Measurements from ENCODE around the gene ETV2.
"Not testable (repeated sequence)": the region's sequence is repeated elsewhere in the genome, so short reads cannot be mapped to it uniquely, and the experiment has no call there.

ETV2 gene

DNA sequence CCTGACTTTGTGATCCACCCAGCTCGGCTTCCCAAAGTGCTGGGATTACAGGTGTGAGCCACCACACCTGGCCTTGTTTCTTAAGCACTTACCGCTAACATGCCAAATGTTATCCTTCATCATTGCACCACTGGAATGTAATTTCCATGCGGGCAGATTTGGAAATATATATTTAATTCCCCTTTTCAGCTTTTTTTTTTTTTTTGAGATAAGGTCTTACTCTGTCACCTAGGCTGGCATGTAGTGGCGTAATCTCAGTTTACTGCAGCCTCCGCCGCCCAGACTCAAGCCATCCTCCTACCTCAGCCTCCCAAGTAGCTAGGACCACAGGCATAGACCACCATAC lies 20.4 kb downstream of the ETV2 start:
- DNase-seq, result no peak

- no peak for DNase-seq
Measured at GRCh38 chr19:35663981-35664380, 22.4 kb downstream of the ETV2 start.

DNA sequence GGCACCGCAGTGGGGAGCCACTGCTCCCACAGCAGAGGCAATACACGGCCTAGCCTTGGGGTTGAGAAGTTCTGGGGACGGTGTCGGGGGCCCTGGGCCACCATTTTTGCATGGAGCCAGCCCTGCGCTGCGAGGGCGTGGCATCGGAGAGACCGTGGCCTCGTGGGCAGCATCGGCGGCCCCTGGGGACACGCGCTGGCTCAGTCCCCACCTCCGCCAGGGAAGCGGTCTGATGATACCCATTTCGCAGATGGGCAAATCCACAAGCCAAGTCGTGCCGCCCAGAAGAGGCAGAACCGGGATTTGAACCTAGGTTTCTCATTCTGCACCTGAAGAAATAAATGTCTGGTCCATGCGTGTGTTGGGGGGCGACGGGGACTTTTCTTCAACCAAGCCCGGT lies 23.6 kb downstream of the ETV2 start:
- no peak for DNase-seq

DNA sequence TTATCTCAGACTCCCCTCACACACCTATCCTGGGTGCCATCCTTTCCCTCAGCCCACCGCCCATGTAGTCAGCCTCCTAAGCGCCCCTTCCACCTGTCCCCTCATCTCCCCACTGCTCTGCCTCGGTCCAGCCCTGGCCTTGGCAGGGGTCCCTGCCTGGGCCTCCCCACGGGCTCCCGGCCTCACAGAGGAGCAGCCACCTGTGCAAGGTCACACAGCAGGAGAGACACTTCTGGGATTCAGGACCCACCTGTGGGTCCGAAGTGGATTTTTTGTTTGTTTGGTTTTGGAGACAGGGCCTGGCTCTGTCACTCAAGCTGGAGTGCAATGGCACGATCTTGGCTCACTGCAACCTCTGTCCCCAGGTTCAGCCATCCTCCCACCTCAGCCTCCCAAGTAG lies 24.1 kb downstream of the ETV2 start:
- DNase-seq, result no peak

DNA sequence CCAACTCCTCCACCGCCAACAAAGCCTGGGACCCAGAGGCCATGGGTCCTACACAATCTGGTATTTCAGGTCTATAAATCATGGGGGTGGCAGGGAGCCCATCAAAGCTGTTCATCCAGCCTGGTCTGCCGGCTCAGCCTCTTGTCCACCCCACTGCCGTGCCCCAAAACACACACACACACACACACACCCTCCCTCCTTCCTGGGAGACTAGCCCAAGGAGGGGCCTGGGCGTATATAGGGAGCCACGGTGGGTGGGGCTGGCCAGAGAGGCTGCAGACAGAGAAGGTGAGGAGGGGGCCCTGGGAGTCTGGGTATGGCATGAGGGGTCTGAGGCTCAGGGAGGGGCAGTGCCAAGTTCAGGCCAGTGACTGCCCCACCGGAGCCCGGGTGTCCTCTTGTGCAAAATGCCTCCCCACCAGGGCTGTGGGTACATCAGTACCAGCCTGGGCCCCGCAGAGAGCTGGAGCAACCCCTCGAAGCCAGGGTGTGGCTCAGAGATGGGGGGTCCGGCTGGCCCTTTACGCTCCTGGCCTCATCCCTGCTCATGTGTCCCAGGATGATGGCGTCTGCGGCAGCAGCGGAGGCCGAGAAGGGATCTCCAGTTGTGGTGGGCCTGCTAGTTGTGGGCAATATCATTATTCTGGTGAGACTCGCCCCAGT lies 24.8 kb downstream of the ETV2 start, which contains the start of gene UPK1A:
UPK1A (plus strand) TSS at position 267 of the 663 bp plus-strand sequence; CDS start at position 563, 296 bp downstream.
- DNase-seq, result no peak

DNA sequence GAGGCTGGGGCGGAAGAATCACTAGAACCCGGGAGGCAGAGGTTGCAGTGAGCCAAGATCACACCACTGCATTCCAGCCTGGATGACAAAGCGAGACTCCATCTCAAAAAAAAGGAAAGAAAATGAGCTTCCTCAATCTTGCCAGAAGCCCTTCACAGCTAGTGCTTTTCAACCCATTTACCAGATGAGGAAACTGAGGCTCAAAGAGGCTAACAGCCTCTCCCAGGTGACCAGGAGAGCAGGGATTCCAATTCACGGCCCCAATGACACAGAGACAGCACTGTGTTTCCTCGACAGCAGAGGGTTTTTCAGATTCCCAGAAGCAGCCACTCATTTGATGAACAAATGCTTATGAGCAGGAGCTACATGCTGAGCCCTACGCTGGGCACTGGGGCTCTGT lies 28.0 kb downstream of the ETV2 start:
- DNase-seq, result no peak

DNA sequence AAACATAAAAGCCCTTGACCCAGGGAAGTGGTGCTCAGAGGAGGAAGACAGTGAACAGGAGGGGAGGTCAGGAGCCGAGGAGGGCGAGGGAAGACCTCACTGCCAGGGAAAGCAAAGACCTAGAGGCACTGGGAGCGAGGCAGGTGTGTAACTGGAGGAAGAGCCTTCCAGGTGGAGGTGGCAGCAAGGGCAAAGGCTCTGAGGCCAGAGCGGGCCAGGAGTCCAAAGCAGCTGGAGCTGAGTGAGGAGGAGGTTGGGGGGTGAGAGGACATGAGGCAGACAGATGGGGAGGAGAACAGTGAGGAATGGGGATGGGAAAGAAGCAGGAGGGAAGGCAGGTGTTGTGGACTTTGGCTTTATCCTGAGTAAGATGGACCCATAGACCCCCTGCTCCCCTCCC lies 28.4 kb downstream of the ETV2 start:
- no peak for DNase-seq

DNA sequence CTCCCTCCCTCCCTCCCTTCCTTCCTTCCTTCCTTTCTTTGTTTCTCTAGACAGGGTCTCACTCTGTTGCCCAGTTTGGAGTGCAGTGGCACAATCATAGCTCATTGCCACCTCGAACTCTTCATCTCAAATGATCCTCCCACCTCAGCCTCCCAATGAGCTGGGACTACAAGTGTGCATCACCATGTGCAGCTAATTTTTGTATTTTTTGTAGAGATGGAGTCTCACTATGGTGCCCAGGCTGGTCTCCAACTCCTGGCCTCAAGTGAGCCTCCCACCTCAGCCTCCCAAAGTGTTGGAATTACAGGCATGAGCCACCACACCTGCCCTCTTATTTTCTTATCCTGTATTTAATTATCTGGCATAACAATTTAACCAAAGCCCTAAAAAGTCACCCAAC lies 29.1 kb downstream of the ETV2 start:
- no peak for DNase-seq

DNA sequence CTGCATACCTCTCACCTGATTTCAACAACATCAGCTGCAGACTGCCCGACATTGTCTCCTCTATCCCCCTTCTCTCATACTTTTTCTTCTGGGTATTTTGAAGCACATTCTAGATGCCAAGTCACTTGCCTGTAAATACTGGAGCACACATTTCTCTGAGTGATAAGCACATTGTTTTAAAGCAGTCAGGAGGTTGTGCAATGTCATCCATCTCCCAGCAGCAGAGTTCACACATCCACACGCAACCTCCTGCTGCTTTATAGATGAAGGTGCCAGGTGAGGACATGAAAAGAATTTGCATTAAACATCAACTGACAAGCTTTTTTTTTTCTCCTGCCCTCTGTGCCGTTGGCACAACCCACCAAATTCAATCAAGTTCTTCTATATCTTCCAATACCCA lies 30.3 kb downstream of the ETV2 start:
- DNase-seq, result no peak

DNA sequence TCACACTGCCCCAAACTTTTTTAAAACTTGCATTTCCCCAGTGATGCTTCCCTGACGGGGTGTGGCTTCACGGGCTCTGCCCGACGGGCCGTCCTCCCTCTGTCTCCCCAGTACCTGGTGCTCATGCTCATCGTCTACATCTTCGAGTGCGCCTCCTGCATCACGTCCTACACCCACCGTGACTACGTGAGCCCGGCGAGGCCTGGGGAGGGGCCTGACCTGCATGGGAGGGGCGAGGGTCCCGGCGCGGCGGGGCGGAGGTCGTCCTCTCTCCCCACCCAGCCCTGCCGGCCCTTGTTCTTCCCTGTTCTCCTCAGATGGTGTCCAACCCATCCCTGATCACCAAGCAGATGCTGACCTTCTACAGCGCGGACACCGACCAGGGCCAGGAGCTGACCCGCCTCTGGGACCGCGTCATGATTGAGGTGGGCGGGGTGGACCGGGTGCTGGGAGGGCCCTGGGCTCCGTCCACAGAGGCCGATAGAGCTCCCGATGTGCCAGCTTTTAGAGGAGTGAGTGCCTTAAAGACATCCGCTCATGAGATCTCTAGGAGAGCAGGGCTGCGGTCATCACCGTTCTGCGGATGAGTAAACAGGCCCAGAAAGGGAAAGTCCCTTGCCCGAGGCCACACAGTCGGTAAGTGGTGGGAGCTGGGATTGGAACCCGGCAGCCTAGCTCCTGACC lies 31.7 kb downstream of the ETV2 start:
- peak; percentile 42 to 43 for DNase-seq

- no peak for DNase-seq
Measured at GRCh38 chr19:35675589-35676140, 34.1 kb downstream of the ETV2 start.

DNA sequence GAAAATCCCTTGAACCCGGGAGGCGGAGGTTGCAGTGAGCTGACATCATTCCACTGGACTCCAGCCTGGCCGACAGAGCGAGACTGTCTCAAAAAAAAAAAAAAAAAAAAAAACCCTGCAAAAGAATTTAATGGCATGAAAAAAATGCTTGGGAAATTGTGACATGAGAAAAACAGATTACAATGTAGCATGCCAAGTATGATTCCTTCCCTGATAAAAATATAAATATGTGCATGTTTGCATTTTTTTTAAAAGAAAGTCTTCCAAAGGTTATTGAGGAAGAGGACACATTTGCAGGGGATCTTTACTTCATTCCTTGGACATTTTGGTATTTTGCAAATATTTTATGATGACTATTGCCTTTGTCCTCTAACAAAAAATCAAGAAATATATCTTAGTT lies 48.3 kb downstream of the ETV2 start:
- DNase-seq, result no peak

GRCh38 chr19:35691106-35691505 lies 49.6 kb downstream of the ETV2 start:
- DNase-seq, result not testable (repeated sequence)

- no peak for DNase-seq
Measured at GRCh38 chr19:35692010-35692409, 50.5 kb downstream of the ETV2 start.

GRCh38 chr19:35693422-35693821 lies 51.9 kb downstream of the ETV2 start:
- DNase-seq, result no peak

- peak; percentile 93 to 94 for DNase-seq
Measured at GRCh38 chr19:35693835-35694599, 52.5 kb downstream of the ETV2 start.
